H1 (cell line): Measurements from ENCODE around the gene KIF3B. TPM values are rescaled to one million over a fixed set of nuclear protein-coding genes. Genes with fewer than 3 reads are reported as not detected.

Source experiments
- BACH1 ChIP-seq: IDR thresholded peaks from 2 replicates; pipeline ENCODE4 v1.6.1; 2012; ENCODE audit warnings: low read length, improper control_type of control experiment
- CBX5 ChIP-seq: fragments of 300-800, 300-1000 bp; sonication (generic); IDR thresholded peaks from 2 replicates; pipeline ENCODE4 v1.7.1; 2016; ENCODE audit warnings: antibody characterized with exemption, low read length, low read depth
- CHD1 ChIP-seq: IDR thresholded peaks from 2 replicates; pipeline ENCODE4 v1.6.1; 2012; ENCODE audit warnings: low read depth, low read length, improper control_type of control experiment
- CHD7 ChIP-seq: fragments of 300-600 bp; sonication (generic); IDR thresholded peaks from 2 replicates; pipeline ENCODE4 v1.7.1; 2012; ENCODE audit warnings: low read length, moderate library complexity, mild to moderate bottlenecking, inconsistent platforms; ENCODE audit not compliant: insufficient replicate concordance
- EP300 ChIP-seq, 2 experiments: IDR thresholded peaks; 1 replicate in 1 of 2; 2 replicates in 1 of 2; pipeline ENCODE4 v1.6.1; 2011 to 2012; ENCODE audit warnings: low read depth in 2 of 2, low read length in 2 of 2, mild to moderate bottlenecking in 2 of 2, borderline replicate concordance in 1 of 2, inconsistent platforms in 1 of 2, moderate library complexity in 1 of 2
- MAFK ChIP-seq: IDR thresholded peaks from 2 replicates; pipeline ENCODE4 v1.6.1; 2012; ENCODE audit warnings: low read depth, mild to moderate bottlenecking, improper control_type of control experiment, low read length
- POLR2A ChIP-seq, 2 experiments: IDR thresholded peaks; 1 replicate in 1 of 2; 2 replicates in 1 of 2; pipeline ENCODE4 v1.6.1; 2011; ENCODE audit warnings: low read depth in 2 of 2, low read length in 2 of 2, mild to moderate bottlenecking in 2 of 2; ENCODE audit errors: control extremely low read depth in 1 of 2
- ZNF274 ChIP-seq: IDR thresholded peaks from 2 replicates; pipeline ENCODE4 v1.7.0; 2012; ENCODE audit warnings: low read length, borderline replicate concordance; ENCODE audit errors: extremely low read depth
- polyA plus RNA-seq, 7 experiments: library from polyadenylated mRNA; depleted of rRNA in 3 of 7; stranded (reverse) in 5 of 7; unstranded in 2 of 7; fragments of >200 nt in 5 of 7; fragments of 200-250 nt in 2 of 7; gene quantifications; 1 replicate in 5 of 7; 2 replicates in 1 of 7; 4 replicates in 1 of 7; pipeline versions ENCODE4 v1.2.1 to v1.2.3, GENCODE V29; 2011 to 2013; ENCODE audit warnings: missing spikeins in 2 of 7, mixed read lengths in 2 of 7
- total RNA-seq: library from RNA; stranded (reverse); fragmentation: NEBNext Ultra II Directional; extraction: Animal tissue kit (Norgen Biotek cat#: 25700); gene quantifications from 2 replicates; pipeline ENCODE4 v1.2.1, GENCODE V29; 2021

The KIF3B gene
- total and polyA plus RNA-seq, 2 of the 8 experiments (the other 6 are each of a cell fraction or from before 2014, with no cell fraction given) = 10.1 to 22.4 TPM

- TF ChIP-seq BACH1 = no peak
- no peak for TF ChIP-seq EP300 (IDR thresholded peaks at IDR 0.05; ENCODE audit: borderline replicate concordance in 1 of 2, low read depth in 2 of 2, low read length in 2 of 2)
- TF ChIP-seq ZNF274 = no peak
- TF ChIP-seq CHD7 = no peak
- TF ChIP-seq CHD1 = no peak
- no peak for TF ChIP-seq CBX5
- no peak for TF ChIP-seq MAFK
- no peak for TF ChIP-seq POLR2A (IDR thresholded peaks at IDR 0.05; ENCODE audit: control extremely low read depth in 1 of 2, low read depth in 2 of 2, low read length in 2 of 2)
These were observed 29.4 kb upstream of the KIF3B start (continued) for GRCh38 chr20:32248043-32248442.
